Parathyroid adenoma (tissue), 2 donors: ENCODE measurements around the gene TBC1D22A.

Source experiments
- H2AFZ ChIP-seq: fragments of 300-600 bp; sonication (generic); one replicate; pipeline ENCODE4 v1.7.0; 2017; ENCODE audit warnings: antibody characterized with exemption, mild to moderate bottlenecking
- H3K27ac ChIP-seq: fragments of 300-600 bp; sonication (generic); one replicate; pipeline ENCODE4 v1.7.0; 2017
- H3K27me3 ChIP-seq: fragments of 300-600 bp; sonication (generic); one replicate; pipeline ENCODE4 v1.7.0; 2017; ENCODE audit warnings: low read length; ENCODE audit not compliant: control insufficient read depth, insufficient read depth
- H3K36me3 ChIP-seq: fragments of 300-600 bp; sonication (generic); one replicate; pipeline ENCODE4 v1.7.0; 2017; ENCODE audit warnings: low read length; ENCODE audit not compliant: control insufficient read depth, insufficient read depth
- H3K4me1 ChIP-seq: fragments of 300-600 bp; sonication (generic); one replicate; pipeline ENCODE4 v1.7.0; 2017; ENCODE audit warnings: control low read depth
- H3K4me2 ChIP-seq: fragments of 300-600 bp; sonication (generic); one replicate; pipeline ENCODE4 v1.7.0; 2017; ENCODE audit warnings: low read length
- H3K4me3 ChIP-seq: fragments of 300-600 bp; sonication (generic); one replicate; pipeline ENCODE4 v1.7.0; 2017; ENCODE audit warnings: low read depth, low read length
- H3K79me2 ChIP-seq: fragments of 300-600 bp; sonication (generic); one replicate; pipeline ENCODE4 v1.7.0; 2017; ENCODE audit warnings: control low read depth
- H3K9ac ChIP-seq: fragments of 300-600 bp; sonication (generic); one replicate; pipeline ENCODE4 v1.7.0; 2017; ENCODE audit warnings: mild to moderate bottlenecking
- H3K9me3 ChIP-seq: fragments of 300-600 bp; sonication (generic); one replicate; pipeline ENCODE4 v1.7.0; 2017; ENCODE audit warnings: low read length; ENCODE audit not compliant: control insufficient read depth
- CTCF ChIP-seq: fragments of 300-600 bp; sonication (generic); IDR thresholded peaks from one replicate; pipeline ENCODE4 v1.7.0; 2017; ENCODE audit warnings: antibody characterized with exemption, mild to moderate bottlenecking
- donor health status: primary hyperparathyroidism.

The TBC1D22A gene

GRCh38 chr22:46931414-46931813, 169.0 kb downstream of the TBC1D22A start:
- Histone ChIP-seq H3K27me3 (no peaks in the 10 kb centered on the region), H3K4me1 (peaks cover 3% of the 10 kb centered on the region), H3K27ac (no peak overlapping the region), H3K36me3 (no peaks in the 10 kb centered on the region), H2AFZ (no peak overlapping the region), H3K4me2 (no peak overlapping the region), H3K4me3 (no peak overlapping the region), H3K79me2 (no peaks in the 10 kb centered on the region), H3K9ac (no peak overlapping the region), H3K9me3 (no peaks in the 10 kb centered on the region)
- TF ChIP-seq CTCF = no peak

- Histone ChIP-seq H3K27ac (no peak overlapping the region), H3K9me3 (no peaks in the 10 kb centered on the region), H3K27me3 (no peaks in the 10 kb centered on the region), H2AFZ (no peak overlapping the region), H3K9ac (no peak overlapping the region), H3K4me2 (no peak overlapping the region), H3K36me3 (no peaks in the 10 kb centered on the region), H3K4me1 (peaks cover 3% of the 10 kb centered on the region), H3K4me3 (no peak overlapping the region), H3K79me2 (no peaks in the 10 kb centered on the region)
- TF ChIP-seq CTCF = no peak
Observed at GRCh38 chr22:46931881-46932280, 169.4 kb downstream of the TBC1D22A start.

DNA sequence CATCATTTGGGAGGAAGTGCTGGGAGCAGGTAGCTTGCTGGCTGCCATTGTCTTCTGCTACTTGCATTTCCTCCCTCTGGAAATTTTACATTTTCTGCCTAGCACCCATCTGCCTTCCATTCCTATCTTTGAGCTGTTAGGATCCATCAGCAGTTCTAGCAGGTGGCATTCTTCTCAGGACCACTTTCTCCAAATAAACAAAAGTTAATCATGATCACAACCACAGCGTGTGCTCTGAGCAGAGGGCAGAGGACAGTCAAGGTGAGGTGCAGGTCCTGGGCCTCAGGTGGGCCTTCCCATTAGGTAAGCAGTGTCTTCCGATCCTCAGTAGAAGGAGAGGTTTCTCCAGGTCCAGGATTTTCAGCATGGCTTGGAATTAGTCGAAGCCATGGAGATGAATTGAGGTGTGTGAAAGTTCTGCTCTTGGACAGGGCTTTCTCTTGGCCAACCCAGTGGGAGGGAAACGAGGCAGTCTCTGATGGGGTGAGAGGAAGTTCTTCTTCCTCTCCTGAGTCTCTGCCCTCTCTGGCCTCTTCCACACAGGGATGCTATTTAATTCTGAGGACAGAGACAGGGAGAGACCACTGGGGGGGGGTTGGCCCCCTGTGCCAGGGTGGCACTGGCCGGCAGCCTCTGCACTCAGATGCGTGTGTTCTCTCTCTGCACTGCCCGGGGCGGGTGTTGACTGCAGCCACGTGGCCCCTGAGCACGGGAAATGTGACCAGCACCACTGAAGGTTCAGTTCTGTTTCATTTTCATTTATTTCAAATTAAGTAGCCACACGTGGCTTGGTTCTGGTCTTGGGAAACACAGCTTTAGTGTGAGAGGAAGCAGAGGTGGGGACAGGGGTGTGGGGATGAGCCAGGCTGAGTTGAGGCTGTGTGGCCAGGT, 170.8 kb downstream of the TBC1D22A start:
- peaks cover 3% of the 10 kb centered on the region for H3K4me1 ChIP-seq
- H3K79me2 ChIP-seq = no peaks in the 10 kb centered on the region
- no peak overlapping the region for H3K4me2 ChIP-seq
- TF ChIP-seq CTCF = no peak
- no peak overlapping the region for H3K9ac ChIP-seq
- H3K27me3 ChIP-seq = no peaks in the 10 kb centered on the region
- H3K27ac ChIP-seq = no peak overlapping the region
- H2AFZ ChIP-seq = no peak overlapping the region
- H3K4me3 ChIP-seq = no peak overlapping the region
- H3K36me3 ChIP-seq = no peaks in the 10 kb centered on the region
- H3K9me3 ChIP-seq = no peaks in the 10 kb centered on the region

DNA sequence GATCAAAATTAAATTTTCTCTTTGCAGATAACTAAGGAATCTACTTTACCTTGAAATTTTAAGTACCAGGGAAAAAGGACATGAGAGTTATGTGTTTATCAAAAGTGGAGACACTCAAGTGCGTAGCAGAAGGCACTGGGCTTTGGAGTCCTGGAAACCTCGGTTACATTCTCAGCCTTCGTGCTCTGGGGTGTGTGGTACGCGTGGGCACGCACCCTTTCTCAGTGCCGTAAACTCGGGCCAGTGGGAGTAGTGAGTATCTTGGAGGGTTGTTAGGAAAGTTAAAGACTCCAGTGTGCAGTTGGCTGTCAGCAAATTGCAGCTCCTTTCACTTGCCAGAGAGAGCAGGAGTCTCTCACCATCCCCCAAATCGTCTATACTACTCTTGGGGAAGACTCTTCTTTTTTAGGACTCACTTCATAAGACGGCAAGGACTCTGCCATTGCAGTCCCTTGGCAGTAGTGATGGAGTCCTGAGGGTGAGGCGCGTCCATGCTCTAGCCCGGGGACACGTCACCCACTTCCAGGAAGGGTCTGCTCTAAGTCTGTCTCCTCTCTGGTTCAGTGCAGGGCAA, 171.8 kb downstream of the TBC1D22A start:
- Histone ChIP-seq H3K4me2 (no peak overlapping the region), H3K36me3 (no peaks in the 10 kb centered on the region), H3K4me1 (peaks cover 3% of the 10 kb centered on the region), H3K9ac (no peak overlapping the region), H3K4me3 (no peak overlapping the region), H3K79me2 (no peaks in the 10 kb centered on the region), H3K27ac (no peak overlapping the region), H2AFZ (no peak overlapping the region), H3K27me3 (no peaks in the 10 kb centered on the region), H3K9me3 (no peaks in the 10 kb centered on the region)
- TF ChIP-seq CTCF = no peak
